HG03064 (cell line): ENCODE data around the gene ELP1.

ENCODE experiments used
- ATAC-seq: cut with Tn5 transposase; IDR thresholded peaks from one replicate; pipeline ENCODE4 v1.9.1; 2021; ENCODE audit warnings: low read depth; ENCODE audit not compliant: unreplicated experiment

The ELP1 gene

GRCh38 chr9:108883085-108883484 lies 50.8 kb downstream of the ELP1 start:
- ATAC-seq: no peak

GRCh38 chr9:108882052-108882888 lies 51.7 kb downstream of the ELP1 start:
- no peak for ATAC-seq

- no peak for ATAC-seq
Observed at GRCh38 chr9:108880738-108881316, 53.1 kb downstream of the ELP1 start.

GRCh38 chr9:108877524-108877923 lies 56.4 kb downstream of the ELP1 start:
- ATAC-seq: no peak

- ATAC-seq: no peak
Observed at GRCh38 chr9:108876425-108876824, 57.5 kb downstream of the ELP1 start.

- ATAC-seq: no peak
Observed at GRCh38 chr9:108874058-108874788, 59.7 kb downstream of the ELP1 start.

GRCh38 chr9:108869092-108869725 lies 64.7 kb downstream of the ELP1 start:
- ATAC-seq: no peak

- no peak for ATAC-seq
Observed at GRCh38 chr9:108867829-108868228, 66.1 kb downstream of the ELP1 start.

GRCh38 chr9:108867116-108867515 lies 66.8 kb downstream of the ELP1 start:
- no peak for ATAC-seq

- no peak for ATAC-seq
Observed at GRCh38 chr9:108866001-108866420, 67.9 kb downstream of the ELP1 start.

- no peak for ATAC-seq
Observed at GRCh38 chr9:108865037-108865436, 68.9 kb downstream of the ELP1 start.

GRCh38 chr9:108864446-108864845 lies 69.5 kb downstream of the ELP1 start:
- no peak for ATAC-seq

GRCh38 chr9:108863891-108864290 lies 70.0 kb downstream of the ELP1 start:
- ATAC-seq: no peak

GRCh38 chr9:108861997-108862396 lies 71.9 kb downstream of the ELP1 start, which contains the start of gene ACTL7A:
Gene ACTL7A (plus strand): TSS chr9:108862266. CDS start chr9:108862323, 57 bp downstream.
- ATAC-seq: no peak

GRCh38 chr9:108861464-108861863 lies 72.5 kb downstream of the ELP1 start:
- no peak for ATAC-seq

GRCh38 chr9:108860764-108861163 lies 73.2 kb downstream of the ELP1 start:
- ATAC-seq: no peak

- ATAC-seq: no peak
Observed at GRCh38 chr9:108860354-108860753, 73.6 kb downstream of the ELP1 start.

- no peak for ATAC-seq
Observed at GRCh38 chr9:108859459-108860114, 74.3 kb downstream of the ELP1 start.

- ATAC-seq: no peak
Observed at GRCh38 chr9:108857572-108857971, 76.4 kb downstream of the ELP1 start.

GRCh38 chr9:108855888-108856287 lies 78.0 kb downstream of the ELP1 start, which contains the start of gene ACTL7B:
Gene ACTL7B (minus strand): TSS chr9:108855986. CDS start chr9:108855930, 56 bp downstream.
- no peak for ATAC-seq
